Measurements from ENCODE around the gene MEGF11.

The MEGF11 gene

DNA sequence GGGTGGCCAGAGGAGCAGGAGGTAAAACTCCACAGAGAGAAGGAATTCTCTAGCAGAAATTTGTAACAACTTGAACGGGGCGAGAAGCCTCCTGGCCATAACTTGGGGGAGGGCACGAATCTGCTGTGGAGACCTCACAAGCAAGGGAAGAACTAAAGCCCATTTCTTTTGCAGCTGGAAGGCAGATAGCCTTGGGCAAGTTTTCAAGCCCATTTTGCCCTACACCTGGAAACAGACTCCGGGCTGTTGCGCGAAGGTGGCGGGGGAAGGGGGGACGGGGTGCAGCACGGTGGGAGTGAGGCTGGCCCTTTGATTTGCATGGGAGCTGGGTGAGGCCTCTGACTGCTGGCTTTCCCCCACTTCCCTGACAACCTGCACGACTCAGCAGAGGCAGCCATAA is 168.8 kb downstream of the MEGF11 start:
- no peak overlapping the region for H3K4me2 ChIP-seq (ENCODE audit: low read depth, low read length, poor library complexity, severe bottlenecking)
- no peaks in the 10 kb centered on the region for H3K36me3 ChIP-seq (ENCODE audit: low read length)
- H3K27me3 ChIP-seq (ENCODE audit: low read length) = no peaks in the 10 kb centered on the region
- H3K9me3 ChIP-seq (ENCODE audit: insufficient read depth, low read length) = no peaks in the 10 kb centered on the region
- no peak overlapping the region for H2AFZ ChIP-seq (ENCODE audit: low read depth, low read length, severe bottlenecking)
- H3K9ac ChIP-seq (ENCODE audit: low read length) = no peak overlapping the region
- H3K79me2 ChIP-seq (ENCODE audit: insufficient read depth, low read length) = no peaks in the 10 kb centered on the region
- no peaks in the 10 kb centered on the region for H4K20me1 ChIP-seq (ENCODE audit: low read depth, low read length)
- no peaks in the 10 kb centered on the region for H3K9me2 ChIP-seq (replicated peaks; ENCODE audit: insufficient read depth, low read length)
- TF ChIP-seq, protein P1, sequence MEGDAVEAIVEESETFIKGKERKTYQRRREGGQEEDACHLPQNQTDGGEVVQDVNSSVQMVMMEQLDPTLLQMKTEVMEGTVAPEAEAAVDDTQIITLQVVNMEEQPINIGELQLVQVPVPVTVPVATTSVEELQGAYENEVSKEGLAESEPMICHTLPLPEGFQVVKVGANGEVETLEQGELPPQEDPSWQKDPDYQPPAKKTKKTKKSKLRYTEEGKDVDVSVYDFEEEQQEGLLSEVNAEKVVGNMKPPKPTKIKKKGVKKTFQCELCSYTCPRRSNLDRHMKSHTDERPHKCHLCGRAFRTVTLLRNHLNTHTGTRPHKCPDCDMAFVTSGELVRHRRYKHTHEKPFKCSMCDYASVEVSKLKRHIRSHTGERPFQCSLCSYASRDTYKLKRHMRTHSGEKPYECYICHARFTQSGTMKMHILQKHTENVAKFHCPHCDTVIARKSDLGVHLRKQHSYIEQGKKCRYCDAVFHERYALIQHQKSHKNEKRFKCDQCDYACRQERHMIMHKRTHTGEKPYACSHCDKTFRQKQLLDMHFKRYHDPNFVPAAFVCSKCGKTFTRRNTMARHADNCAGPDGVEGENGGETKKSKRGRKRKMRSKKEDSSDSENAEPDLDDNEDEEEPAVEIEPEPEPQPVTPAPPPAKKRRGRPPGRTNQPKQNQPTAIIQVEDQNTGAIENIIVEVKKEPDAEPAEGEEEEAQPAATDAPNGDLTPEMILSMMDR (IDR thresholded peaks at IDR 0.05; ENCODE audit: insufficient read depth, low read length, poor library complexity, severe bottlenecking) = no peak
- no peak for TF ChIP-seq EZH2phosphoT487 (conservative IDR thresholded peaks at IDR 0.05; ENCODE audit: low read length)
- H3K4me3 ChIP-seq (ENCODE audit: insufficient read depth, low read length, poor library complexity, severe bottlenecking) = no peak overlapping the region
- no peak overlapping the region for H3K27ac ChIP-seq (ENCODE audit: low read depth, low read length)
- H3F3A ChIP-seq (ENCODE audit: insufficient read depth) = no peaks in the 10 kb centered on the region

DNA sequence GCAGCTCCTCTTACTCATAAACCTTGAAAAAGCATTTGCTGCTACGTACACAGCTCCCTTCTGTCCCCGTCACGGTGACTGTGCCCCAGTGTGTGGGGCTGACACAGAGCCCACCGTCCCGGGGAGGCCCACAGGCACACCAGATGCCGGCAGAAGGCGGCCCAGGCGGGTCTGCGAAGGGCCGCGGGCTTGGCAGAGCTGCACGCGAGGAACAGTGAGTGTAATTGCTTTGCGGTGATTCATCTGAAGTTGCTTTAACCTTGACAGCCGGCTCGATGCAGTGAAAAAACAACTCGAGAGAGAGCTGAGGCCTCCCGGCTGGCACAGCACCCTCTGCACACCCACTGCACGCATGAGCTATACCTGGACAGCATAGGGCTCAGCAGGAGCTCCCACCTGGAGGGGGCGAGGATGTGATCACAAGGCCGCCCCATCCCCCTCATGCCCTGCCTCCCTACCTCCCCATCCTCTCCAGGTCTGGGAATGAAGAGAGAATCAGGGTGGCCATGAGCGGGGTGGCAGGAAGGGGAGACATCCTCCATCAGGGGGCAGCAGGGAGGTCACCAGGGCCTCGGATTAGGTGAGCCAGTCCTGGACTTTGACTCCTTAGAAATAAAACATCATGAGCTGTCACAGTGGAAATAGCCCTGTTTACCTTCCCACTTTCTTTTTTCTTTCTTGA is 172.7 kb downstream of the MEGF11 start:
- Histone ChIP-seq H3K4me2 (ENCODE audit: low read depth, low read length, poor library complexity, severe bottlenecking) (no peak overlapping the region), H3K9ac (ENCODE audit: low read length) (no peak overlapping the region), H3K27me3 (ENCODE audit: low read length) (no peaks in the 10 kb centered on the region), H3F3A (ENCODE audit: insufficient read depth) (no peaks in the 10 kb centered on the region), H2AFZ (ENCODE audit: low read depth, low read length, severe bottlenecking) (no peak overlapping the region), H3K36me3 (ENCODE audit: low read length) (no peaks in the 10 kb centered on the region), H4K20me1 (ENCODE audit: low read depth, low read length) (no peaks in the 10 kb centered on the region), H3K4me3 (ENCODE audit: insufficient read depth, low read length, poor library complexity, severe bottlenecking) (no peak overlapping the region), H3K9me3 (ENCODE audit: insufficient read depth, low read length) (no peaks in the 10 kb centered on the region), H3K79me2 (ENCODE audit: insufficient read depth, low read length) (no peaks in the 10 kb centered on the region), H3K27ac (ENCODE audit: low read depth, low read length) (no peak overlapping the region), H3K9me2 (replicated peaks; ENCODE audit: insufficient read depth, low read length) (no peaks in the 10 kb centered on the region)
- TF ChIP-seq, protein P1 (IDR thresholded peaks at IDR 0.05; ENCODE audit: insufficient read depth, low read length, poor library complexity, severe bottlenecking) = no peak
- TF ChIP-seq EZH2phosphoT487 (conservative IDR thresholded peaks at IDR 0.05; ENCODE audit: low read length) = no peak

DNA sequence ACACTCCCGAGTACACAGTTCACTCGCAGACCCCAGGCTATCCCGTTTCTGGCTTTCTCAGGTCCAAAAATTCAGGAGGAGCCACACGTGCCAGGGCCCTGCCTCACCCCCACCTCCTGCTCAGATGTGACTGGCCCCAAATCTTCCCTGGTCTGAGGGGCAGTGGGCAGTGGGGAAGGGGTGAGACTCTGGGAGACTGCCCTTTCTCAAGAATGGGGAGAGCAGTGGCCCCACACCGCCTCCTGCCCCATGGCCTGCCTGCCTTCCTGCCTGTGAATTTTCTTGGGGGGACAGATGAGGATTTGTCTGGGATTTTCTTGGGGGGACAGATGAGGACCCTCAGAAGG is 174.6 kb downstream of the MEGF11 start:
- no peak overlapping the region for H3K27ac ChIP-seq (ENCODE audit: low read depth, low read length)
- no peak overlapping the region for H3K9ac ChIP-seq (ENCODE audit: low read length)
- TF ChIP-seq, protein P1 (IDR thresholded peaks at IDR 0.05; ENCODE audit: insufficient read depth, low read length, poor library complexity, severe bottlenecking) = no peak
- TF ChIP-seq EZH2phosphoT487 (conservative IDR thresholded peaks at IDR 0.05; ENCODE audit: low read length) = no peak
- H3K79me2 ChIP-seq (ENCODE audit: insufficient read depth, low read length) = no peaks in the 10 kb centered on the region
- no peaks in the 10 kb centered on the region for H3K36me3 ChIP-seq (ENCODE audit: low read length)
- no peak overlapping the region for H2AFZ ChIP-seq (ENCODE audit: low read depth, low read length, severe bottlenecking)
- H3F3A ChIP-seq (ENCODE audit: insufficient read depth) = no peaks in the 10 kb centered on the region
- H4K20me1 ChIP-seq (ENCODE audit: low read depth, low read length) = no peaks in the 10 kb centered on the region
- no peaks in the 10 kb centered on the region for H3K9me3 ChIP-seq (ENCODE audit: insufficient read depth, low read length)
- H3K27me3 ChIP-seq (ENCODE audit: low read length) = no peaks in the 10 kb centered on the region
- no peak overlapping the region for H3K4me3 ChIP-seq (ENCODE audit: insufficient read depth, low read length, poor library complexity, severe bottlenecking)
- no peaks in the 10 kb centered on the region for H3K9me2 ChIP-seq (replicated peaks; ENCODE audit: insufficient read depth, low read length)
- no peak overlapping the region for H3K4me2 ChIP-seq (ENCODE audit: low read depth, low read length, poor library complexity, severe bottlenecking)
